RWPE2 (cell line): Measurements from ENCODE around the gene PPFIA4.

ENCODE experiments used
- ATAC-seq: fragments of 200-7000 bp; cut with Tn5 transposase; 3 replicates; pipeline ENCODE4 v1.9.1; 2021; ENCODE audit warnings: low read depth
- DNase-seq: peaks from one replicate; pipeline ENCODE4 v3.0.0-alpha.2; 2020; ENCODE audit warnings: low spot score
- H3K27ac ChIP-seq: fragments of 450-650 bp; 2 replicates; pipeline ENCODE4 v1.5.1; 2017; ENCODE audit warnings: mild to moderate bottlenecking; ENCODE audit not compliant: poor library complexity, severe bottlenecking
- H3K27me3 ChIP-seq: fragments of 250-450 bp; sonication (Bioruptor Pico); 2 replicates; pipeline ENCODE4 v1.5.1; 2021; ENCODE audit warnings: mild to moderate bottlenecking, moderate library complexity; ENCODE audit not compliant: insufficient read depth, poor library complexity, severe bottlenecking
- H3K36me3 ChIP-seq: fragments of 250-450 bp; sonication (Bioruptor Pico); 2 replicates; pipeline ENCODE4 v1.5.1; 2020; ENCODE audit warnings: low read depth, mild to moderate bottlenecking, moderate library complexity
- H3K4me1 ChIP-seq: fragments of 250-450 bp; sonication (Bioruptor Pico); 2 replicates; pipeline ENCODE4 v1.5.1; 2021; ENCODE audit warnings: mild to moderate bottlenecking, moderate library complexity; ENCODE audit not compliant: insufficient read depth, poor library complexity, severe bottlenecking
- H3K4me3 ChIP-seq: fragments of 250-450 bp; sonication (Bioruptor Pico); 2 replicates; pipeline ENCODE4 v1.5.1; 2021; ENCODE audit warnings: mild to moderate bottlenecking, moderate library complexity; ENCODE audit not compliant: severe bottlenecking
- H3K9me3 ChIP-seq: fragments of 250-450 bp; sonication (Bioruptor Pico); 2 replicates; pipeline ENCODE4 v1.5.1; 2021; ENCODE audit warnings: mild to moderate bottlenecking, moderate library complexity; ENCODE audit not compliant: severe bottlenecking
- TF ChIP-seq, protein P1 (sequence below): fragments of 450-650 bp; IDR thresholded peaks from one replicate; pipeline ENCODE4 v1.5.1; 2017; ENCODE audit warnings: mild to moderate bottlenecking, moderate library complexity; ENCODE audit not compliant: poor library complexity, severe bottlenecking

Gene PPFIA4

GRCh38 chr1:203126151-203126865, 100.0 kb downstream of the PPFIA4 start:
- no peak overlapping the region for H3K4me3 ChIP-seq
- H3K9me3 ChIP-seq, result no peaks in the 10 kb centered on the region
- TF ChIP-seq, protein P1, sequence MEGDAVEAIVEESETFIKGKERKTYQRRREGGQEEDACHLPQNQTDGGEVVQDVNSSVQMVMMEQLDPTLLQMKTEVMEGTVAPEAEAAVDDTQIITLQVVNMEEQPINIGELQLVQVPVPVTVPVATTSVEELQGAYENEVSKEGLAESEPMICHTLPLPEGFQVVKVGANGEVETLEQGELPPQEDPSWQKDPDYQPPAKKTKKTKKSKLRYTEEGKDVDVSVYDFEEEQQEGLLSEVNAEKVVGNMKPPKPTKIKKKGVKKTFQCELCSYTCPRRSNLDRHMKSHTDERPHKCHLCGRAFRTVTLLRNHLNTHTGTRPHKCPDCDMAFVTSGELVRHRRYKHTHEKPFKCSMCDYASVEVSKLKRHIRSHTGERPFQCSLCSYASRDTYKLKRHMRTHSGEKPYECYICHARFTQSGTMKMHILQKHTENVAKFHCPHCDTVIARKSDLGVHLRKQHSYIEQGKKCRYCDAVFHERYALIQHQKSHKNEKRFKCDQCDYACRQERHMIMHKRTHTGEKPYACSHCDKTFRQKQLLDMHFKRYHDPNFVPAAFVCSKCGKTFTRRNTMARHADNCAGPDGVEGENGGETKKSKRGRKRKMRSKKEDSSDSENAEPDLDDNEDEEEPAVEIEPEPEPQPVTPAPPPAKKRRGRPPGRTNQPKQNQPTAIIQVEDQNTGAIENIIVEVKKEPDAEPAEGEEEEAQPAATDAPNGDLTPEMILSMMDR, result peak; percentile 41
- no peak for DNase-seq
- ATAC-seq, result no peak
- H3K36me3 ChIP-seq, result no peaks in the 10 kb centered on the region
- H3K4me1 ChIP-seq, result peaks cover 4% of the 10 kb centered on the region
- no peaks in the 10 kb centered on the region for H3K27me3 ChIP-seq
- H3K27ac ChIP-seq, result no peak overlapping the region

- TF ChIP-seq, protein P1, result no peak
- Histone ChIP-seq H3K9me3 (no peaks in the 10 kb centered on the region), H3K4me3 (peak overlapping the region; percentile 29), H3K27me3 (no peaks in the 10 kb centered on the region), H3K4me1 (peaks cover 4% of the 10 kb centered on the region), H3K36me3 (no peaks in the 10 kb centered on the region), H3K27ac (no peak overlapping the region)
- ATAC-seq (peak; percentile 13; the same call in 2 of the 3 replicates), DNase-seq (no peak)
Measured at GRCh38 chr1:203126866-203127665, 100.8 kb downstream of the PPFIA4 start.

GRCh38 chr1:203127666-203128430, 101.6 kb downstream of the PPFIA4 start, which contains the start of gene ADORA1:
Gene ADORA1, plus strand, starts transcription at chr1:203127726. Its CDS starts 1,116 bp downstream, at chr1:203128842.
- Histone ChIP-seq H3K4me1 (peaks cover 4% of the 10 kb centered on the region), H3K27ac (no peak within 1 kb of the TSS), H3K9me3 (no peaks in the 10 kb centered on the region), H3K4me3 (peak within 1 kb of the TSS; percentile 29), H3K27me3 (no peaks in the 10 kb centered on the region), H3K36me3 (no peaks in the 10 kb centered on the region)
- ATAC-seq (peak; percentile 93), DNase-seq (no peak)
- TF ChIP-seq, protein P1, result no peak

- TF ChIP-seq, protein P1, result no peak
- Histone ChIP-seq H3K9me3 (no peaks in the 10 kb centered on the region), H3K36me3 (no peaks in the 10 kb centered on the region), H3K27me3 (no peaks in the 10 kb centered on the region), H3K27ac (no peak overlapping the region), H3K4me1 (peaks cover 4% of the 10 kb centered on the region), H3K4me3 (peak overlapping the region; percentile 29)
- ATAC-seq (no peak), DNase-seq (no peak)
Measured at GRCh38 chr1:203128431-203128715, 102.1 kb downstream of the PPFIA4 start.
